ENCODE results near the gene CBLB. TPM values are rescaled to one million over a fixed set of nuclear protein-coding genes. Genes with fewer than 3 reads are reported as not detected.

Gene CBLB
- total RNA-seq, 1 donor from 2014 or later = 45.9 TPM

GRCh38 chr3:105853801-105854432 lies 14.9 kb downstream of the CBLB start:
- H3K4me1 Mint-ChIP-seq (ENCODE audit: low read depth, unreplicated experiment) = no peaks in the 10 kb centered on the region

GRCh38 chr3:105851582-105851981 lies 17.2 kb downstream of the CBLB start:
- no peaks in the 10 kb centered on the region for H3K4me1 ChIP-seq (ENCODE audit: insufficient read depth, low read length)
- H3K79me2 ChIP-seq (ENCODE audit: insufficient read depth, low read length) = peaks cover 75% of the 10 kb centered on the region
- FAIRE-seq (peak; percentile 17), DNase-seq (ENCODE audit: low read depth) (no peak)
- peaks cover 28% of the 10 kb centered on the region for H3K36me3 ChIP-seq (ENCODE audit: insufficient read depth, low read length)
- no peak overlapping the region for H3K9ac ChIP-seq (ENCODE audit: low read length)
- H3K27me3 ChIP-seq (ENCODE audit: insufficient read depth, low read length) = no peaks in the 10 kb centered on the region
- H3K9me3 ChIP-seq (ENCODE audit: insufficient read depth, low read depth, low read length) = no peaks in the 10 kb centered on the region
- Mint-ChIP-seq H3K36me3 (ENCODE audit: low read depth, unreplicated experiment) (peaks cover 2% of the 10 kb centered on the region), H3K4me3 (ENCODE audit: unreplicated experiment) (no peak overlapping the region), H3K4me1 (ENCODE audit: low read depth, unreplicated experiment) (peaks cover 19% of the 10 kb centered on the region), H3K27ac (ENCODE audit: unreplicated experiment) (no peak overlapping the region), H3K9me3 (ENCODE audit: unreplicated experiment) (no peaks in the 10 kb centered on the region), H3K27me3 (ENCODE audit: low read depth, unreplicated experiment) (no peaks in the 10 kb centered on the region)
- no peak overlapping the region for H3K27ac ChIP-seq (ENCODE audit: low read depth, low read length)
- no peak overlapping the region for H3K4me3 ChIP-seq (ENCODE audit: insufficient read depth, low read depth, low read length)
- TF ChIP-seq EZH2 (IDR thresholded peaks at IDR 0.05; ENCODE audit: insufficient read depth, low read length) (no peak), CTCF (IDR thresholded peaks at IDR 0.05; ENCODE audit: insufficient read depth, low read depth, low read length) (no peak)
- H4K20me1 ChIP-seq (ENCODE audit: insufficient read depth, low read length) = peaks cover 13% of the 10 kb centered on the region
- H3K4me2 ChIP-seq (ENCODE audit: low read length) = no peak overlapping the region
- no peak overlapping the region for H2AFZ ChIP-seq (ENCODE audit: low read depth, low read length)

More at GRCh38 chr3:105853801-105854432, 14.9 kb downstream of the CBLB start:
- Histone ChIP-seq H3K4me3 (ENCODE audit: insufficient read depth, low read depth, low read length) (no peak overlapping the region), H4K20me1 (ENCODE audit: insufficient read depth, low read length) (peaks cover 15% of the 10 kb centered on the region), H3K9ac (ENCODE audit: low read length) (no peak overlapping the region), H2AFZ (ENCODE audit: low read depth, low read length) (no peak overlapping the region), H3K27ac (ENCODE audit: low read depth, low read length) (no peak overlapping the region), H3K27me3 (ENCODE audit: insufficient read depth, low read length) (no peaks in the 10 kb centered on the region), H3K4me1 (ENCODE audit: insufficient read depth, low read length) (no peaks in the 10 kb centered on the region), H3K9me3 (ENCODE audit: insufficient read depth, low read depth, low read length) (no peaks in the 10 kb centered on the region), H3K79me2 (ENCODE audit: insufficient read depth, low read length) (peaks cover 80% of the 10 kb centered on the region), H3K4me2 (ENCODE audit: low read length) (no peak overlapping the region), H3K36me3 (ENCODE audit: insufficient read depth, low read length) (peaks cover 32% of the 10 kb centered on the region)
- DNase-seq (ENCODE audit: low read depth) = no peak
- TF ChIP-seq EZH2 (IDR thresholded peaks at IDR 0.05; ENCODE audit: insufficient read depth, low read length) (no peak), CTCF (IDR thresholded peaks at IDR 0.05; ENCODE audit: insufficient read depth, low read depth, low read length) (no peak)
- H3K27ac Mint-ChIP-seq (ENCODE audit: unreplicated experiment) = no peak overlapping the region
- H3K27me3 Mint-ChIP-seq (ENCODE audit: low read depth, unreplicated experiment) = no peaks in the 10 kb centered on the region
- no peak for FAIRE-seq
- no peaks in the 10 kb centered on the region for H3K9me3 Mint-ChIP-seq (ENCODE audit: unreplicated experiment)
- H3K36me3 Mint-ChIP-seq (ENCODE audit: low read depth, unreplicated experiment) = peaks cover 2% of the 10 kb centered on the region
- no peak overlapping the region for H3K4me3 Mint-ChIP-seq (ENCODE audit: unreplicated experiment)

- FAIRE-seq (no peak), DNase-seq (ENCODE audit: low read depth) (no peak)
- Mint-ChIP-seq H3K27me3 (ENCODE audit: low read depth, unreplicated experiment) (no peaks in the 10 kb centered on the region), H3K4me1 (ENCODE audit: low read depth, unreplicated experiment) (peaks cover 21% of the 10 kb centered on the region), H3K36me3 (ENCODE audit: low read depth, unreplicated experiment) (peaks cover 2% of the 10 kb centered on the region), H3K27ac (ENCODE audit: unreplicated experiment) (no peak overlapping the region), H3K9me3 (ENCODE audit: unreplicated experiment) (no peaks in the 10 kb centered on the region), H3K4me3 (ENCODE audit: unreplicated experiment) (no peak overlapping the region)
- peaks cover 13% of the 10 kb centered on the region for H4K20me1 ChIP-seq (ENCODE audit: insufficient read depth, low read length)
- peaks cover 28% of the 10 kb centered on the region for H3K36me3 ChIP-seq (ENCODE audit: insufficient read depth, low read length)
- no peaks in the 10 kb centered on the region for H3K27me3 ChIP-seq (ENCODE audit: insufficient read depth, low read length)
- peaks cover 74% of the 10 kb centered on the region for H3K79me2 ChIP-seq (ENCODE audit: insufficient read depth, low read length)
- no peaks in the 10 kb centered on the region for H3K9me3 ChIP-seq (ENCODE audit: insufficient read depth, low read depth, low read length)
- H3K4me2 ChIP-seq (ENCODE audit: low read length) = no peak overlapping the region
- no peak overlapping the region for H3K27ac ChIP-seq (ENCODE audit: low read depth, low read length)
- no peaks in the 10 kb centered on the region for H3K4me1 ChIP-seq (ENCODE audit: insufficient read depth, low read length)
- TF ChIP-seq CTCF (IDR thresholded peaks at IDR 0.05; ENCODE audit: insufficient read depth, low read depth, low read length) = no peak
- TF ChIP-seq EZH2 (IDR thresholded peaks at IDR 0.05; ENCODE audit: insufficient read depth, low read length) = no peak
- H2AFZ ChIP-seq (ENCODE audit: low read depth, low read length) = no peak overlapping the region
- H3K9ac ChIP-seq (ENCODE audit: low read length) = no peak overlapping the region
- H3K4me3 ChIP-seq (ENCODE audit: insufficient read depth, low read depth, low read length) = no peak overlapping the region
Observed at GRCh38 chr3:105851176-105851575, 17.6 kb downstream of the CBLB start.

Data from astrocyte (in vitro differentiated cells and primary cell).